GM12873 (cell line): ENCODE data around the gene IL25.

Experiments
- CTCF ChIP-seq: IDR thresholded peaks from 2 replicates; pipeline ENCODE4 v1.5.1; 2012; ENCODE audit warnings: low read depth, mild to moderate bottlenecking, moderate library complexity, low read length, control low read depth; ENCODE audit not compliant: insufficient read depth; ENCODE audit errors: missing control alignments

IL25 gene

DNA sequence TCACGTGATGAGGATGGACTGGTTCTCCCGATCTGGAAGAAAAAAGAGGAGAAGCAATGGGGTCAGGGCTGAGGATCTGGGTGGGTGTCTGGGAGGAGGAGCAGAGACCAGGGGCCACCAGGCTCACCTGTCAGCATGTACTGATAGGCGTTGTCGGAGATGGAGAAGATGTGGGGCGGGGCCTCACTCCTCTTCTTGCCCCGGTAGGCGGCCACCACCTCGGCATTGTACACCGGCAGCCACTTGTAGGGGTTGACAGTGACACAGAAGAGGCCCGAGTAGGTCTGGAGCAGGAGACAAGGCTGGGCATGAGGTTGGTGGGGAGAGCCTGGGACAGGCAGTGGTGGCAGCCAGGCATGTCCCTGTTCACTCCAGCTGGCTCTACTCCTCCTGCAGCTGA, 32.5 kb downstream of the IL25 start:
- no peak for TF ChIP-seq CTCF

DNA sequence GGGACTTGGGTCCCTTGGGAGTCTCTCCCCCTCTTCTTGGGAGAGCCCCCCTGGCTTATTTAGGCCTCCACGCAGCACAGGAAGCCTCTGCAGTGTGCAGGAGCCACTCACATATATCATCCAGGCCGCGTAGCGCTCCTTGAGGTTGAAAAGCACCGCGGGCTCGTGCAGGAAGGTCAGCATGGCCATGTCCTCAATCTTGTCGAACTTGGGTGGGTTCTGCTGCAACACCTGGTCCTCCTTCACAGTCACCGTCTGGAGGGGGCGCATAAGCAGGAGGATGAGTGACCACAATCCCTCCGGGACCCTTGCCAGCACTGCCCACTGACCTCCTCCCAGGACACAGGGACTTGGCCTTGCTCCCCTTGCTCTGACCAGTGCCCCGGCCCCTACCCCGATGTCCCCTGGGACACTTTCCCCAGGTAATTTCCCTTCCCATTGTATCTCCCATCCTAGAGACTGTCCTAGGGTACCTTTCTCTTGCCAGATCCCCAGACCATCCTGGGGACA, 33.0 kb downstream of the IL25 start:
- no peak for TF ChIP-seq CTCF

- no peak for TF ChIP-seq CTCF
Observed at GRCh38 chr14:23406244-23406643, 33.6 kb downstream of the IL25 start.

- TF ChIP-seq CTCF: no peak
Observed at GRCh38 chr14:23406725-23407355, 34.2 kb downstream of the IL25 start.

GRCh38 chr14:23407516-23408306, 35.1 kb downstream of the IL25 start, which contains the start of gene MYH6:
MYH6 (minus strand) TSS chr14:23408273; CDS start chr14:23407223, 1,050 bp downstream.
- no peak for TF ChIP-seq CTCF

GRCh38 chr14:23408307-23408630, 35.7 kb downstream of the IL25 start:
- TF ChIP-seq CTCF: no peak

DNA sequence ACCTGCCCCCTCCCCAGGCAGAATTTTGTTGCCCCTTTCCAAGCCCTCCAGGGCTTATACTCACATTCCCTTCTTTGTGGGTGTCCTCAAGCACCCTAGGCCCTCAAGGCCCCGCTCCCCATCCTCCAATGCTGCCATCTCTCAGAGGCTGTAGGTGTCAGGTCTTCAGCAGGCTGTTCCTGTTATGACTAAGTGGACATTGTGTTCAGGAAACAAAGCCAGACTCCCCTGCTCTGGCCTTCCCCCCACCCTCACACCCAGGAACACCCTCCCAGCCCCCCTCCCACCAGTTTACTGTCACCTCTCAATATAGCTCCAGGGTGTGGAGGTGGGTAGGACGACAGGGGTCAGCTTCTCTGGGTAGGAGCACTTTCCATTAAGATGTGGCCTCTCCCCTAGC, 36.9 kb downstream of the IL25 start:
- no peak for TF ChIP-seq CTCF
